Fibroblast of skin of left quadriceps (primary cell): ENCODE data around the gene DUXA.

Experiments used
- DNase-seq, 2 experiments: peaks; one replicate each; pipeline ENCODE4 v3.0.0-alpha.2; 2013; ENCODE audit warnings: low read depth in 2 of 2

DUXA gene

DNA sequence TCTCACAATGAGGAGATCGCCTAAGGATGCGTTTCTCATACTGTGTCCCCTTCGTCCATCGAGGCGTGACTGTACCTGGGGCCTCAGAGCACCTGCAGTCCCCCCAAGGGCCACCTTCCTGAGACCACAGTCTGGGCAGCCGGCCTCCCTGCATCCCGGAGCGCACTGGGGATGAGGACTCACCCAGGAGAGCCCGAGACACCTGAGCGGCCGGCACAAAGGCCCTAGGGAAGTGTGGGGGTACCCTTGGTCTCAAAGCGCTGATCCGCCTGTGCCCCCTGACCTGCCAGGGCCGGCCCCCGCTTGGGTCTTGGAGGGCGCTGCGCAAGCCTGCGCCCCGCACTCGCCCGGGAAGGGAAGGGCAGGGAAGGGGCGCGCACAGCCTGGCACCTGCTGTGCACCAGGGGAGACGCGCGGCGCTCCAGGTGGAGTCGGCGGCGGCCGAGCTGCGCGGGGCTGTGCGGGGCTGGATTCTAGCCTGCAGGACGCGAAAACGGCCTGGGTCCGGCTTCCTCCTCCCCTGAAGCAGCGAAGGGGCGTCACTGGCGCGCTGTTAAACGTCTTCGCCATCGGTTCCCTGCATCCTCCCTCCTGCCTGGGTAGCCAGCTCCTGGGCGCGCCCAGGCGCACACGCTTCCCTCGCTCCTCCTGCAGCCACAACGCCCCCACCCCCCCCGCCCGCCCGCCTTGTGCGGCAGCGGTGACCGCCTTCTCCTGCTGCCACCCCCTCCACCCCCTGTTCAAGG, 61.1 kb downstream of the DUXA start:
- no peak for DNase-seq
